B cell (primary cell): ENCODE data around the gene TCAP. TPM values are rescaled to one million over a fixed set of nuclear protein-coding genes. Genes with fewer than 3 reads are reported as not detected.

ENCODE experiments used
- polyA plus RNA-seq: library from polyadenylated mRNA; depleted of rRNA; stranded (reverse); fragments of >200 nt; gene quantifications from 2 replicates; pipeline ENCODE4 v1.2.3, GENCODE V29; 2012
- total RNA-seq, 2 donors: library from RNA; stranded (reverse); fragments of 120-200 nt in 1 of 2; gene quantifications; 1 replicate in 1 of 2; 2 replicates in 1 of 2; pipeline versions ENCODE4 v1.2.3 to v1.2.4, GENCODE V29; 2013 to 2022

Gene TCAP
- total and polyA plus RNA-seq, 2 donors (not counting 1 experiment from before 2014, with no cell fraction given) = 3.8 to 5.1 TPM

Other genes starting within 250 kb of the TCAP start
- 56.9 and 59.1 TPM in 2 replicates for gene MED1, start 214.1 kb upstream of the TCAP start, total RNA-seq
- 11.1 and 13.1 TPM in 2 replicates for gene MED1, start 214.1 kb upstream of the TCAP start, polyA plus RNA-seq
- 117 and 134 TPM in 2 replicates for gene CDK12, start 203.9 kb upstream of the TCAP start, total RNA-seq
- 25.6 and 29.8 TPM in 2 replicates for gene CDK12, start 203.9 kb upstream of the TCAP start, polyA plus RNA-seq
- gene NEUROD2, start 57.4 kb upstream of the TCAP start, total RNA-seq = not detected in 2 replicates
- gene NEUROD2, start 57.4 kb upstream of the TCAP start, polyA plus RNA-seq = 0.04 and 0.06 TPM in 2 replicates
- not detected in 2 replicates for gene PPP1R1B, start 38.4 kb upstream of the TCAP start, total RNA-seq
- gene PPP1R1B, start 38.4 kb upstream of the TCAP start, polyA plus RNA-seq = not detected in 2 replicates
- 93.1 and 101 TPM in 2 replicates for gene STARD3, start 28.2 kb upstream of the TCAP start, total RNA-seq
- gene STARD3, start 28.2 kb upstream of the TCAP start, polyA plus RNA-seq = 209 and 231 TPM in 2 replicates
- 0.39 and 0.76 TPM in 2 replicates for gene PNMT, start 3.1 kb downstream of the TCAP start, total RNA-seq
- 0.13 and 0.87 TPM in 2 replicates for gene PNMT, start 3.1 kb downstream of the TCAP start, polyA plus RNA-seq
- 34.3 and 36.9 TPM in 2 replicates for gene PGAP3, start 22.7 kb downstream of the TCAP start, total RNA-seq
- 27.4 and 38.1 TPM in 2 replicates for gene PGAP3, start 22.7 kb downstream of the TCAP start, polyA plus RNA-seq
- 8.4 TPM in 2 replicates for gene ERBB2, start 34.7 kb downstream of the TCAP start, total RNA-seq
- gene ERBB2, start 34.7 kb downstream of the TCAP start, polyA plus RNA-seq = 3.2 and 4.6 TPM in 2 replicates
- 37.9 and 41.1 TPM in 2 replicates for gene MIEN1, start 65.2 kb downstream of the TCAP start, total RNA-seq
- 55.6 and 63.2 TPM in 2 replicates for gene MIEN1, start 65.2 kb downstream of the TCAP start, polyA plus RNA-seq
- 0.78 and 0.84 TPM in 2 replicates for gene GRB7, start 72.6 kb downstream of the TCAP start, total RNA-seq
- gene GRB7, start 72.6 kb downstream of the TCAP start, polyA plus RNA-seq = 0.81 and 1.5 TPM in 2 replicates
- gene IKZF3, start 199.0 kb downstream of the TCAP start, total RNA-seq = 178 and 187 TPM in 2 replicates
- gene IKZF3, start 199.0 kb downstream of the TCAP start, polyA plus RNA-seq = 63.0 and 64.0 TPM in 2 replicates
- 1.7 and 2.0 TPM in 2 replicates for gene ZPBP2, start 202.9 kb downstream of the TCAP start, total RNA-seq
- gene ZPBP2, start 202.9 kb downstream of the TCAP start, polyA plus RNA-seq = 1.5 and 1.6 TPM in 2 replicates